HG03025 (cell line): ENCODE data around the gene SNRPN.
"Not testable (repeated sequence)": the region's sequence is repeated elsewhere in the genome, so short reads cannot be mapped to it uniquely, and the experiment has no call there.

Experiments
- ATAC-seq: cut with Tn5 transposase; IDR thresholded peaks from one replicate; pipeline ENCODE4 v1.9.1; 2021; ENCODE audit warnings: mild to moderate bottlenecking, moderate library complexity; ENCODE audit not compliant: unreplicated experiment, low FRiP score

Gene SNRPN

DNA sequence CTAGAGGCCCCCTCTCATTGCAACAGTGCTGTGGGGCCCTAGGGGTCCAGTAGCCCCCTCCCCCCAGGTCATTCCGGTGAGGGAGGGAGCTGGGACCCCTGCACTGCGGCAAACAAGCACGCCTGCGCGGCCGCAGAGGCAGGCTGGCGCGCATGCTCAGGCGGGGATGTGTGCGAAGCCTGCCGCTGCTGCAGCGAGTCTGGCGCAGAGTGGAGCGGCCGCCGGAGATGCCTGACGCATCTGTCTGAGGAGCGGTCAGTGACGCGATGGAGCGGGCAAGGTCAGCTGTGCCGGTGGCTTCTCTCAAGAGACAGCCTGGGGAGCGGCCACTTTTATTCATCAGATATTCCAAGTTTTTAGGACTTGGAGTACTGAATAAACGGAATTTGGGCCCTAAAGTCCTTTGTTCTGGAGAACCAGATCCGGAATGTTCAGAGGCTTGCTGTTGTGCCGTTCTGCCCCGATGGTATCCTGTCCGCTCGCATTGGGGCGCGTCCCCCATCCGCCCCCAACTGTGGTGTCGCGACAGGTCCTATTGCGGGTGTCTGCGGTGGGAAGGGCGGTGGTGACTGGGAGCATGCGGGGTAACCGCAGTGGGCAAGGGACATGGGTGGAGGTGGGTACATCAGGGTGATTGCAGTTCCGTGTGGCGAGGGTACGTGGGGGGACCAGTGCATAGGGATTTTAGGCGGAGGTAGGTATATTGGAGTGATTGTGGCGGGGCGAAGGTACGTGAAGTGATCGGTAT, at the start of gene SNRPN, which contains the start of gene SNURF:
TSS of gene SNRPN (plus strand) at position 205 of the 748 bp plus-strand sequence. CDS start 19,467 bp downstream, outside the sequence.
TSS of gene SNURF (plus strand) at position 205 of the 748 bp plus-strand sequence. CDS start at position 267, 62 bp downstream.
- ATAC-seq: no peak

DNA sequence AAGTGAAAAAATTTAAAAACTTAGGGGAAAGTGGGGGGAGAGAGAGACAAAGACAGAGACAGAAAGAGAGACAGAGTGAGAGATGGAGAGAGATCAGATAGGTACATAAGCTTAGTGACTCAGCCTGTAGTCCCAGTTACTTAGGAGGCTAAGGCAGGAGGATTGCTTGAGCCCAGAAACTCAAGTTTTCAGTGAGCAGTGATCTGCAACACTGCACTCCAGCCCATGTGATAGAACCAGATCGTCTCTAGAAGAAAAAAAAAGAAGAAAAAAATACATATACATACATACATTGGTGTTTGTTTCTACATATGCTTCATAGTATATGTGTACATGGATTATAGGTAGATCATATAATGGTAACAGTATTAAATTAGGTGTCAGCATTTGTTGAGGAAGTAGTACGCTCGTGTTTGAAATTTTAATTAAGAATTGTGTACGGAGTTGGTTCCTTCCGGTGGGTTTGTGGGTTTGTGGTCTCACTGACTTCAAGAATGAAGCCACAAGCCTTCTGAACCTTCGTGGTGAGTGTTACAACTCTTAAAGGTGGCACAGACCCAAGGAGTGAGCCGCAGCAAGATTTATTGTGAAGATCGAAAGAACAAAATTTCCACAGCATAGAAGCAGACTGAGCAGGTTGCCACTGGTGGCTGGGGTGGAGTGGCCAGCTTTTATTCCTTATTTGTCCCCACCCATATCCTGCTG, 38.3 kb upstream of the SNRPN start:
- no peak for ATAC-seq

DNA sequence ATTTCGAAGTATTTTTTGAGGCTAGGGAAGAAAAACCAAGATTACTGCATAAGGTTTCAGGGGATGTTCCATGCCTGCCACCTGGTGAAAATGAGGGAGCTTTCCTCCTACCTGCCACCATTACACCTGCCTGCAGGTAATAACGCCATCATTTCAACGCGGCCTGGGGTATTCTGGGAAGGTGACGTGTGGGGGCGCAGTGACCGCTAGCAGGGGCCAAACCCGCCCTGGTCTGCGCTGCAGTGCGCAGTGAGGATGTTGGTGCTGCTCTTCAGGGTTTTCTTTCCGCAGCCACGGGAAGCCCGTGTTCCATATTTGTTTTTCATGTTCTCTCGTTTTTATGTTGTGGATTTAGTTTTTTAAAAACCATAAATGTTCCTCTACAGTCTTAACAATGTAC, 37.4 kb upstream of the SNRPN start:
- ATAC-seq: no peak

DNA sequence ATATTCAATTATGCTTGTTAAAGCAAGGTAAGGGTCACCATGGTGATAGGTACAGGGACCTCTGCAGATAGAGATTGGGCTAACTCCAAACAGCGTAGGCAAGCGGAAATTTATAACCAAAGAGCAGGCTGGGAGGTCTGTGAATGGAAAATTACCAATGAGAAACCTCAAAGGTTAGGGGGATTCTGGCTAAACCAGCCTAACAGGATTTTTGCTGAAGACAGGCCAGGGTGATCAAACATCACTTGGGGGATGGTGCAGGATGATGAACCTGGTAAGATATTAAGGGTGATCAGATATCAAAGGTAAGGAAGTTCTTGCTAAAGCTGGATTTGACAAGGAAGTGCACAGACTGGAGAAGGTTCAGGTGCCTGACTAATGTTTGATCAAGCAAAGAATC, 35.3 kb upstream of the SNRPN start:
- no peak for ATAC-seq

DNA sequence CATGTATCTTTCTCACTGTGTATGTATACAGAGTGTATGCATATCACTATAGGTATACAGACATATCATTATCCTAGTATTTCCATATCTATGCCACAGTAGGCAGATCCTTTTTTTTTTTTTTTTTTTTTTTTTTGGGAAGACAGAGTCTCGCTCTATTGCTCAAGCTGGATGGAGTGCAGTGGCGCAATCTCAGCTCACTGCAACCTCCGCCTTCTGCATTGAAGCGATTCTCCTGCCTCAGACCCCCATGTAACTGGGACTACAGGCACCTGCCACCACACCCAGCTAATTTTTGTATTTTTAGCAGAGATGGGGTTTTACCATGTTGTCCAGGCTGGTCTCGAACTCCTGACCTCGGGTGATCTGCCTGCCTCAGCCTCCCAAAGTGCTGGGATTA, 32.0 kb upstream of the SNRPN start:
- not testable (repeated sequence) for ATAC-seq

DNA sequence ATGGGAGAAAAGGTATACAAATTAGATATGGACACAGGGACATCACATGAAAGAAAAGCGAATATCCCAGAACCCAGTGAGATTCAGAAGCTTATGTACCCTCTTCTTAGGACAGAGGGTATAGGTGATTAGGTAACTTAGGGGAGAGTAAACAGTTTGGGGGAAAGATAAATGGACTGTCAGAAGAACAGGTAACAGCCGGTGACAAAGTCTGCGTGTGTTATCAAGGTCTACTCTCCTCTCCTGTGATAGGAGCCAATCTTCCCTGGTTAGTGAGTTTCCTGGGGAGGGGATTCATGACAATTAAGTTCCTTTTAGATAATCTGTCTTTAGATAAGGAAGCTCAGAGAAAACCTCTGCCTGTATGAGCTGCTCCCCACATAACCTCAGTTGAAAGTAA, 30.6 kb upstream of the SNRPN start:
- ATAC-seq: no peak

DNA sequence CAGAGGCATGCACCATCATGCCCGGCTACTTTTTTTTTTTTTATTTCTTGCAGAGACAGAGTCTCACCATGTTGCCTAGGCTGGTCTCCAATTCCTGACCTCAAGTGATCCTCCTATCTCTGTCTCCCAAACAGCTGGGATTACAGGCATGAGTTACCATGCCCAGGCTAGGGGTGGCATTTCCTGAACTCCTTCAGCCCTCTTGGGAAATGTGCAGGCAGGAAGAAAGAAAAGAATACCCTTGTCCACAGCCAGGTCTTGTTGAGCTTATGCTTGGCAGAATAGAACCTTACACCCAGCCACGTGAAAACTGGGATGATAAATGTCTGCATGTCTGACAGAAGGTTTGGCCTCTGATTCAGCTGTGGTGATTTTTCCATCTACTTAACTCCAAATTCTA, 30.2 kb upstream of the SNRPN start:
- no peak for ATAC-seq

DNA sequence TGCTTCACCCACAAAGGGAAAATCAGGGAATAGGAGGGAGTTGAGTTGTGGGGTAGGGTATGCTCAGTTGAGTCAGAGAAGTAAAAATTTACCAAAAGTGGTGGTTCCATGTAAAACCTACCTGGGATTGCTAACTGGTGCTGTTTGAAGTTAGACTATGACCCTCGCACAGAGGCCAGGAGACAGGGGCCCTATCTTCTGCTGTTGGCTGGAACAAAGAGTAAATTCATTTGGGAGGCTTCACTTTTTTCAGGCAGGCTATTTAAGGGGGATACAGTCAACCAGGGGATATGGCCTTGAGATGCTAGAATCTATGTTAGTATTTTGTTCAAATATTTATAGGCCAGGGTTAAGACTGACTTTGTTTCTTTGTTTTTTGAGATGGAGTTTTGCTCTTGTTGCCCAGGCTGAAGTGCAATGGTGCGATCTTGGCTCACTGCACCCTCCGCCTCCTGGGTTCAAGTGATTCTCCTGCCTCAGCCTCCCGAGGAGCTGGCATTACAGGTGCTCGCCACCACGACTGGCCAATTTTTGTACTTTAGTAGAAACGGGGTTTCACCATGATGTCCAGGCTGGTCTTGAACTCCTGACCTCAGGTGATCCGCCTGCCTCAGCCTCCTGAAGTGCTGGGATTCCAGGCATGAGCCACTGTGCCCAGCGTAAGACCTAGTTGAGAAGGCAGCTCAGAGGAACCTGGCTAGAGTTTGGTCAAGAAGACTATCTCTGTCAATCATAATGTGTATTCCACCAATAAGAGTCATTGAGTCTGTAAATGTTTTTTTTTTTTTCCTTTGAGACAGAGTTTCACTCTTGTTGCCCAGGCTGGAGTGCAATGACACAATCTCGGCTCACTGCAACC, 22.7 kb upstream of the SNRPN start:
- not testable (repeated sequence) for ATAC-seq

DNA sequence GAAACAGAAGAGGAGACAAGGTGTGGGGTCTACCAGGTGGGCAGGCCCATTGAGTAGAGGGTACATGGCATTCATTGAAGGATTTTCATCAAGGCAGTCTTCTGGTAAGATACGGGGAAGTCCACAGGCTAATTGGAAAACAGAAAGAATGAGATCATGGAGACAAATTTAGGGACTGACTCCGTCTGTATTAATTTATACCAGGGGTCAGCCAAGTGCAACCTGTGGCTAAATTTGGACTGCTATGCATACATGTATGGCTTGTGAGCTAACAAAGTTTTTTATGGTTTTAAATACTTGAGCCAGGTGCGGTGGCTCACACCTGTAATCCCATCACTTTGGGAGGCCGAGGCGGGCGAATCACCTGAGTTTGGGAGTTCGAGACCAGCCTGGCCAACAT, 21.1 kb upstream of the SNRPN start:
- ATAC-seq: no peak

DNA sequence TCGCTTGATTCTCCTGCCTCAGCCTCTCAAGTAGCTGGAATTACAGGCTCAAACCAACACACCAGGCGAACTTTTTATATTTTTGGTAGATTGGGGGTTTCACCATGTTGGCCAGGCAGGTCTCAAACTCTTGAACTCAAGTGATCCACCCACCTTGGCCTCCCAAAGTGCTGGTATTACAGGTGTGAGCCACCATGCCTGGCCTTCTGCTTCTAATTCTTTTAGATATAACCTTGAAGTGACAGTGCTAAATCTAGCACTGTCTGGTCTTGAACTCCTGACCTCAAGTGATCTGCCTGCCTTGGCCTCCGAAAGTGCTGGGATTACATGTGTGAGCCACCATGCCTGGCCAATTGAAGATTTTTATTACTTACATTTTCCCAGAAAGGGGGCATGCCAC, 16.6 kb upstream of the SNRPN start:
- ATAC-seq: not testable (repeated sequence)

DNA sequence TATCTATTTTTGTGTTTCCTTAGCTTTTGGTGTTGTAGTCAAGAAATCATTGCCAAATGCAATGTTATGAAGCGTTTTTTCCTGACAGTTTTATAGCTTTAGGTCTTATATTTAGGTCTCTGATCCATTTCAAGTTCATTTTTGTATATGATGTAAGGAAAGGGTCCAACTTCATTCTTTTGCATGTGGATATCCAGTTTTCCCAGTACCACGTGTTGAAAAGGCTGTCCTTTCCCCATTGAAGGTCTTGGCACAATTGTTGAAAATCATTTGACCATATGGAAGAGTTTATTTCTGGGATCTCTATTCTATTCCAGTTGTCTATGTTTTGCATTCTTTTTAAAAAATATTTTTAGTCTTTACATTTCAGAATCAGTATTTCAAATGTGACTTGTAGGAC, 14.6 kb upstream of the SNRPN start:
- ATAC-seq: no peak

DNA sequence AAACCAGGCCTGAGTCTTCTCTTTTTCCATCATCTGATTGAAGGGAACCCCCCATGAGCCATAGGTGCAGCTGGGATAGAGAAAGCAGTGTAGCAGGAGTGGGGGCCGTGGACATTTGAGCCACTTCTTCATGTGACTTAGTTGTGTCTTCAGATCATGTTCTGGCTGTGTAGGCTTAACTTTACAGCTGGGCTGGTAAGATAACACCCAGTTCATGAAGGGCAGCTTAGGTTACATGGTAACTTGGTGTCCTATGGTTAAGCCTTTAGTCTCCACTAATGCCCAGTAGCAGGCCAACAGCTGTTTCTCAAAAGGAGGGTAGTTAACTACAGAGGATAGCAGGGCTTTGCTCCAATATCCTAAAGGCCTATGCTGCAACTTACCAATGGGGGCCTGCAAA, 11.4 kb upstream of the SNRPN start:
- no peak for ATAC-seq

DNA sequence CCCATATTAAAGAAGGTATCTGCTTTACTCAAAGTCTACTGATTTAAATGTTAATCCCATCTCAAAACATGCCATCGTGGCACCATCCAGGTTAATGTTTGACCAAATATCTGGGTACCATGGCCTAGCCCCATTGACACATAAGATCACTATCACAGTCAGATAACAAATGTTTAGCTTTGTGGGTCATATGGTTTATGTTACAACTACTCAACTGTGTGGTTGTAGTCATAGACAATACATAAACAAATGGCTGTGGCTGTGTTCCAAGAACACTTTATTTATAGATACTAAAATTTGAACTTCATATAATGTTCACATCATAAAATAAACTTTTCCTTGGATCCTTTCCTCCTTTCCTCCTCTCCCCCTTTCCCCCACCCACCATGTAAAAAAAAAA, 9.8 kb upstream of the SNRPN start:
- ATAC-seq: no peak

DNA sequence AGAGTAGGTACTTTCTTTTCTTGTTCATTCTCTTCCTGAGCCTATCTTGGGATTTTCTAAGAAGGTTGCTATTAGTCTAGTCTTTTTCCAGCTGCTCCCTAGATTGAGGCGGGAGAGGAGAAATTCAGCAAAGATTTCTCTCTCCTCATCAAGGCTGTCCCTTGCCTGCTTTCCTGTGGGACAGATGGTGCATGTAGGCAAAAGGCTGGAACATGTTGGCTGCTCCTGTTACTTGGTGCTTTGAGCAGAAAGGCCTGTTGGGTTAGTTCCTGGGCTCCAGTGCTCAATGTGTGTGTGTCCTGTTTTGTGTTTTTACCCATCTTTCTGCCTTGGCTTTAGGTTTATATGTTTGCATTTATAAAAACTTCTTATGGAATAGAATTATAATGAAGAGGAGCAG, 9.1 kb upstream of the SNRPN start:
- ATAC-seq: no peak

DNA sequence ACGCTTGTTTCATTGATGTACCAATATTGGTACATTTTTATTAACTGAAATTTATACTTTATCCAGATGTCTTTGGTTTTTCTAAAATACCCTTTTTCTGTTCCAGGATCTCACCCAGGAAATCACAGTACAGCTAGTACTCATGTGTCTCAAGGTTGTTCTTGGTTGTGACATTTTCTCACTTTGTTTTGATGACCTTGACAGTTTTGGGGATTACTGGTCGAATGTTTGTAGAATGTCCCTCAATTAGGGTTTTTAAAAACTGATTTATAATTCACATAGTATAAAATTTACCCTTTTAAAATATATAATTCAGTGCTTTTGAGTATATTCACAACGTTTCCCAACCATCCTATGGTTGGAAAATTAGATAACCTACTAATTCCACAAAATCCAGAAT, 6.3 kb upstream of the SNRPN start:
- no peak for ATAC-seq

DNA sequence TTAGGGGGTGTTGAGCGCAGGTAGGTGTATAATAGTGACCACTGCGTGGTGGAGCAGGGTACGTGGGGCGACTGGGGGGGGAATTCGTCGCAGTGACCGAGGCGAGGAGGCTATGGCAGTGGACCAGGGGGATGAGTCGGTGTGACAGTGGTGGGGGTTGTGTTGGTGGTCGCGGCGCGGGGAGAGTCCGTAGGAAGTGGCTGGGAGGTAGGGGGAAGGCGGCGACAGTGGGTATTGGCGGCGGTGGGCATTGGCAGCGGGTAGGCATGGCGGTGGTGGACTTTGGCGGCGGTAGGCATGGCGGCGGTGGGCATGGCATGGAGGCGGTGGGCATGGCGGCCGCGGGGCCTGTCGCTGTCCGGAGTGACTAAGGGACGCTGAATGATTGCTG, 739 bp downstream of the SNRPN start:
- ATAC-seq: no peak

DNA sequence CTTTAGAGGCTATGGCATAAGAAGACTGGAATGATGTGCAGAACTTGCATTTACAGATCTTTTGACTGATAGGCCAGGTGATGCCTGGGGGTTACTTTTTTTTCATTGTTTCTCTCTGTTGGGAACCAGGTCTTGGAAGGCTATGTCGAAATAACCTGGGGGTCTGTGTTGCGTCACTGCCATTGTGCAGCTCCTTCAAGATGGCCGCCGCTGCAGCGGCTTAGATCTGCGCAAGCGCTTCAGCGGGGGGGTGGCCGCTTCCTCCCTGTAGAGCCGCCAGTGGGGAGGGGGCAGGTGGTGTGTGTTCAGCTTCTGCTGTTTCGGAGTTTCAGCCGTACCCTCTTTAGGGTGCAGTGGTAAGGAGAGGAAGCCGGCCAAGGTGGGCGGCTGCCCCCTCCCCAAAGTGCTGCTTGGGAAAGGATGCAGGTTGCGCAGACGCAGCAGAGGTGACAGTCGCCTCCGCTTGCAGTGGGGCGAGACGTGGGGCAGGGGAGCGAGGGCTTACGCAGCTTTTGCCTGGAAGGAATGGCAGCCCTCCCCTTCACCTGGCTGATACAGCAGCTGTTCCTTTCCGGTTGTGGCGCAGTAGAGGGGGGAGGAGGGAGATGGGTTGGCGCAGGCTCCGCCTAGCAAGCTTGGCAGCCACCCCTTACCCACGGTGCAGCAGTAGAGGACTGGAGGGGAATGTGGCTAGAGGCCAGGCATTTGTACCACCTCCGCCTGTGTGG, 1.5 kb downstream of the SNRPN start:
- peak; percentile 66 for ATAC-seq

DNA sequence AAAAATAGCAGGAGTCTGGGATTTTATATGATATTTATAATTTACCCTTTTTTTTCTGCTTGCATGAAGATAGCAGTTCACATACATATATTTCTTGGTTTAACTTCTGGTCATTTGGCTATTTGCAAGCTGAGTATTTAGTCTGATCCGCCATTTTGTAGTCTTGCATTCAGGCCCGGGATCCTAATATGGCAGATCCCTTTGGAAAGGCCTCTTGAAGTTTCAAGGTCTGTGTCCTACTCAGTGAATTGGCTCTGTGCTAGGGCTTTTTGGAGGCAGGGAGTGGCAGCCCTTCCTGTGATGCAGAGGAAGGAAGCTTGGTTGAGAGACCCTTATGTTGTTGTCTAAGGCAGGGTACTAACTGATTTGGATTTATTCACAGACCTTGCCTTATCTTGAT, 2.9 kb downstream of the SNRPN start:
- no peak for ATAC-seq

DNA sequence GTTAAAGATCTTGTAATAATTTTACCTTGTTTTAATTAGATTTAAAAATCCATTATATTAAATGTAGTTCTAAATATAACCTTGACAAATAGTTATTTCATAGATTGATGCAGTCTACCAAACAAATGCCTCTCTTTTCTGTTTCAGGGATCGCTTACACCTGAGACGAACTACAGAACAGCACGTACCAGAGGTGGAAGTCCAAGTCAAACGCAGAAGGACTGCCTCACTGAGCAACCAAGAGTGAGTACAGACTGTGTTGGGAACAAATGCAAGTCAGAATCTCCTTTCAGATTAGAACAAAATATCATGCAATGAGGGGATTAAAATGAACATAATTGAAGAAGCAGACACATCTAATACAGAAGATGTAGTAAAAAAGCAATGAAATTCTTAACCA, 7.2 kb downstream of the SNRPN start:
- no peak for ATAC-seq

DNA sequence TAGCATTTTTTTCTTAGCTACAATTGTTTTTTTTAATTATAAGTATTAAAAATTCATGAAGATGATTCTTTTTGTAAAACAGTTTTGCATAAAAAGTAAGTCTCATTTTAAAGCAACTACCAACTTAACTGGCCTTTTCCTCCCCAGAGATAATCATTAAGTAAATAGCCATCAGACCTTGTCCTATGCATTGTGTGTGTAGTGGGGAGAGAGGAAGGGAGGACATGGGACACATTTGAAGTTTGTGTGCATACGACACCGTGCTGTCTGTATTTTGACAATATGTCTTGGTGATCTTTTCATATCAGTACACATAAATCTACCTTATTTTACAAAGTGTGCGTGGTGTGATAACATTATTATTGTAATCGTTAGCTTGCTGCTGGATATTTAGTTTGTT, 8.1 kb downstream of the SNRPN start:
- ATAC-seq: no peak
